PC-9 (cell line): ENCODE results near the gene KIF18A. TPM values are rescaled to one million over a fixed set of nuclear protein-coding genes. Genes with fewer than 3 reads are reported as not detected.

ENCODE experiments used
- BruUV-seq: library from RNA; stranded (reverse); fragments of 400-500 nt; replicated peaks from 2 replicates; lab custom pipeline; 2021; lab: Mats Ljungman, UMichigan
- CTCF ChIA-PET: fragments of 300-600 bp; sonication (Branson Sonifier 250); formaldehyde crosslinking; loops from one replicate; lab custom pipeline; 2022; ENCODE audit warnings: antibody characterized with exemption; lab: Charles Lee
- POLR2A ChIA-PET: fragments of 300-600 bp; sonication (Branson Sonifier 250); formaldehyde crosslinking; loops from one replicate; lab custom pipeline; 2022; ENCODE audit warnings: antibody characterized with exemption; ENCODE audit not compliant: unreplicated experiment; lab: Charles Lee
- DNase-seq, 2 experiments: peaks; one replicate each; pipeline versions ENCODE4 v3.0.0 to v3.0.0-alpha.2; 2015 to 2022; ENCODE audit warnings: mixed read lengths in 1 of 2
- H2AFZ ChIP-seq: fragments of 200-600 bp; sonication (generic); 2 replicates; pipeline ENCODE4 v1.8.1; 2017; ENCODE audit warnings: antibody characterized with exemption
- H3F3A ChIP-seq: fragments of 200-600 bp; sonication (generic); 2 replicates; pipeline ENCODE4 v1.8.1; 2017; ENCODE audit warnings: antibody characterized with exemption, mild to moderate bottlenecking, low read depth; ENCODE audit not compliant: insufficient read depth
- H3K27ac ChIP-seq: fragments of 200-600 bp; sonication (generic); 2 replicates; pipeline ENCODE4 v1.6.1; 2016; ENCODE audit warnings: mixed run types
- H3K27me3 ChIP-seq: fragments of 200-600 bp; sonication (generic); 2 replicates; pipeline ENCODE4 v1.6.1; 2016; ENCODE audit warnings: low read depth, mixed run types; ENCODE audit not compliant: insufficient read depth
- H3K36me3 ChIP-seq: fragments of 200-600 bp; sonication (generic); 2 replicates; pipeline ENCODE4 v1.6.1; 2016; ENCODE audit warnings: low read depth, mixed run types
- H3K4me1 ChIP-seq: fragments of 200-600 bp; sonication (generic); replicated peaks from 2 replicates; pipeline ENCODE4 v1.6.1; 2016; ENCODE audit warnings: mixed run types; ENCODE audit not compliant: insufficient read depth
- H3K4me2 ChIP-seq: fragments of 200-600 bp; sonication (generic); 2 replicates; pipeline ENCODE4 v1.6.1; 2017; ENCODE audit warnings: mixed run types
- H3K4me3 ChIP-seq: fragments of 200-600 bp; sonication (generic); 2 replicates; pipeline ENCODE4 v1.6.1; 2016; ENCODE audit warnings: mixed run types
- H3K79me2 ChIP-seq: fragments of 200-600 bp; sonication (generic); 2 replicates; pipeline ENCODE4 v1.6.1; 2017; ENCODE audit warnings: low read depth, mixed run types
- H3K9me2 ChIP-seq: fragments of 200-600 bp; sonication (generic); 2 replicates; pipeline ENCODE4 v1.8.1; 2017; ENCODE audit warnings: mild to moderate bottlenecking; ENCODE audit not compliant: insufficient read depth
- H3K9me3 ChIP-seq: fragments of 200-600 bp; sonication (generic); 2 replicates; pipeline ENCODE4 v1.8.1; 2016; ENCODE audit warnings: low read depth; ENCODE audit not compliant: insufficient read depth
- H4K20me1 ChIP-seq: fragments of 200-600 bp; sonication (generic); 2 replicates; pipeline ENCODE4 v1.8.1; 2017; ENCODE audit not compliant: insufficient read depth
- CTCF ChIP-seq: fragments of 200-600 bp; sonication (generic); conservative IDR thresholded peaks from 2 replicates; pipeline ENCODE4 v1.6.1; 2017; ENCODE audit warnings: mixed run types, antibody characterized with exemption, mild to moderate bottlenecking, moderate library complexity
- EZH2 ChIP-seq: fragments of 200-600 bp; sonication (generic); IDR thresholded peaks from 2 replicates; pipeline ENCODE4 v1.8.0; 2017; ENCODE audit warnings: antibody characterized with exemption, low read depth
- intact Hi-C: fragments of 100-400 bp; cut with micrococcal nuclease; formaldehyde crosslinking; loops from one replicate; pipeline ENCODE4 v1.10.0; 2022; ENCODE audit not compliant: unreplicated experiment
- total RNA-seq: library from RNA; stranded (reverse); gene quantifications from 2 replicates; pipeline ENCODE4 v1.2.3, GENCODE V29; 2021

KIF18A gene
- total RNA-seq, 1 experiment from 2014 or later = 31.1 TPM

GRCh38 chr11:28009996-28010395 lies 98.0 kb downstream of the KIF18A start:
- Histone ChIP-seq H3K27me3 (no peaks in the 10 kb centered on the region), H2AFZ (no peak overlapping the region), H3F3A (no peaks in the 10 kb centered on the region), H3K4me1 (peaks cover 8% of the 10 kb centered on the region), H3K9me3 (no peaks in the 10 kb centered on the region), H4K20me1 (0 out of 2 replicates have a peak, but pooled peaks cover 3% of the 10 kb centered on the region), H3K4me2 (no peak overlapping the region), H3K27ac (no peak overlapping the region), H3K79me2 (no peaks in the 10 kb centered on the region), H3K9me2 (no peaks in the 10 kb centered on the region), H3K4me3 (no peak overlapping the region), H3K36me3 (no peaks in the 10 kb centered on the region)
- BruUV-seq = no TSS peak
- ChIA-PET CTCF (no interaction called here), POLR2A (no interaction called here)
- no peak for TF ChIP-seq CTCF
- no peak for TF ChIP-seq EZH2
- intact Hi-C loops = no loop called here
- DNase-seq = no peak

GRCh38 chr11:28009388-28009787 lies 98.6 kb downstream of the KIF18A start:
- Histone ChIP-seq H3K79me2 (no peaks in the 10 kb centered on the region), H3K36me3 (no peaks in the 10 kb centered on the region)

GRCh38 chr11:28003615-28004014 lies 104.3 kb downstream of the KIF18A start:
- DNase-seq = no peak
- Histone ChIP-seq H3K4me3 (no peak overlapping the region), H3K4me1 (no peaks in the 10 kb centered on the region), H3K27me3 (no peaks in the 10 kb centered on the region), H2AFZ (no peak overlapping the region), H3F3A (no peaks in the 10 kb centered on the region), H4K20me1 (no peaks in the 10 kb centered on the region), H3K4me2 (no peak overlapping the region), H3K79me2 (no peaks in the 10 kb centered on the region), H3K27ac (no peak overlapping the region), H3K36me3 (no peaks in the 10 kb centered on the region), H3K9me3 (peaks cover 10% of the 10 kb centered on the region), H3K9me2 (no peaks in the 10 kb centered on the region)
- BruUV-seq = no TSS peak
- TF ChIP-seq EZH2 (no peak), CTCF (no peak)
- CTCF ChIA-PET = no interaction called here
- POLR2A ChIA-PET = no interaction called here
- intact Hi-C loops = no loop called here

More at GRCh38 chr11:28009388-28009787, 98.6 kb downstream of the KIF18A start:
- Histone ChIP-seq H3K9me3 (no peaks in the 10 kb centered on the region), H3K27me3 (no peaks in the 10 kb centered on the region), H3K4me3 (no peak overlapping the region), H4K20me1 (0 out of 2 replicates have a peak, but pooled peaks cover 3% of the 10 kb centered on the region), H3K4me2 (no peak overlapping the region), H3K9me2 (no peaks in the 10 kb centered on the region), H3F3A (no peaks in the 10 kb centered on the region), H3K27ac (peak overlapping the region; percentile 44; the same call in 1 of the 2 replicates), H3K4me1 (peaks cover 8% of the 10 kb centered on the region), H2AFZ (no peak overlapping the region)
- intact Hi-C loops = no loop called here
- no TSS peak for BruUV-seq
- CTCF ChIA-PET = no interaction called here
- DNase-seq = no peak
- TF ChIP-seq EZH2 (no peak), CTCF (no peak)
- POLR2A ChIA-PET = no interaction called here
